Activated CD8-positive, alpha-beta T cell treated with anti-CD3 and anti-CD28 coated beads for 36 hours (primary cell): ENCODE results near the gene MZT1. TPM values are rescaled to one million over a fixed set of nuclear protein-coding genes. Genes with fewer than 3 reads are reported as not detected.

ENCODE experiments used
- ATAC-seq: fragments of 200-7000 bp; cut with Tn5 transposase; one replicate; pipeline ENCODE4 v1.10.0; 2021; ENCODE audit warnings: mild to moderate bottlenecking, moderate library complexity
- CTCF ChIA-PET: fragments of 350-600 bp; sonication (Branson Sonifier 250); formaldehyde crosslinking; loops from one replicate; lab custom pipeline; 2021; ENCODE audit warnings: antibody characterized with exemption; lab: Charles Lee
- POLR2A ChIA-PET: fragments of 350-600 bp; sonication (Branson Sonifier 250); formaldehyde crosslinking; loops from one replicate; lab custom pipeline; 2021; ENCODE audit warnings: antibody characterized with exemption; lab: Charles Lee
- DNase-seq: peaks from one replicate; pipeline ENCODE4 v3.0.0-alpha.2; 2020
- H3K27ac Mint-ChIP-seq: one replicate; pipeline ENCODE4 v1.8.0; 2021; ENCODE audit warnings: mild to moderate bottlenecking, mixed read lengths
- H3K27me3 Mint-ChIP-seq: one replicate; pipeline ENCODE4 v1.8.0; 2021; ENCODE audit warnings: mixed read lengths
- H3K36me3 Mint-ChIP-seq: one replicate; pipeline ENCODE4 v1.8.0; 2021; ENCODE audit warnings: low read depth, mixed read lengths
- H3K4me1 Mint-ChIP-seq: one replicate; pipeline ENCODE4 v1.8.0; 2021; ENCODE audit warnings: low read depth, mixed read lengths
- H3K4me3 Mint-ChIP-seq: one replicate; pipeline ENCODE4 v1.8.0; 2021; ENCODE audit warnings: mild to moderate bottlenecking, moderate library complexity, mixed read lengths
- H3K9me3 Mint-ChIP-seq: one replicate; pipeline ENCODE4 v1.8.0; 2021; ENCODE audit warnings: mixed read lengths
- CTCF ChIP-seq: fragments of 200-600 bp; IDR thresholded peaks from one replicate; pipeline ENCODE4 v1.8.0; 2022; ENCODE audit warnings: antibody characterized with exemption, mild to moderate bottlenecking
- intact Hi-C: fragments of 100-400 bp; cut with micrococcal nuclease; formaldehyde crosslinking; loops from one replicate; pipeline ENCODE4 v1.10.0; 2022
- total RNA-seq, 2 experiments: library from RNA; stranded (reverse); gene quantifications; one replicate each; pipeline ENCODE4 v1.2.3, GENCODE V29; 2021

The MZT1 gene
- total RNA-seq, 2 experiments from 2014 or later = 31.1 to 34.5 TPM

DNA sequence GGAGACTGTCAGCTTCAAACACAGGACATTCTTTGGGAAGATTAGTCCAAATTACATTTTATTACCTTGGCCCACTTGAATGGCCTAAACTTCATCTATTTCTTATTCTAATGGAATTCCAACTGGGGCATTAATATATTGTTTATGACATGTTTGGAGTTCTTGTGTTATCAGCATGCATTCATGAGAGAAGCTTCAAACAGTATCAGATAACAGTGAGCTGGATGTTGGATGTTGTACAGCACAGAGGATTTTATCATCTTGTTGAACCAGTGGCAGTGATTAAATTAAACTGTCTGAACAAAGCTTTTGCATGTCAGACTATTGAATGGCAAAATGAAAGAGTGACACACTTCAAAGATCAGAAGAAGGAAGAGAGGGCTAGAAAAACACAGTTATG, 50.0 kb downstream of the MZT1 start:
- Mint-ChIP-seq H3K36me3 (no peaks in the 10 kb centered on the region), H3K27ac (no peak overlapping the region), H3K4me1 (no peaks in the 10 kb centered on the region), H3K4me3 (no peak overlapping the region), H3K27me3 (peaks cover 1% of the 10 kb centered on the region), H3K9me3 (no peaks in the 10 kb centered on the region)
- CTCF ChIA-PET = no interaction called here
- ATAC-seq (no peak), DNase-seq (no peak)
- TF ChIP-seq CTCF = no peak
- intact Hi-C loops = no loop called here
- POLR2A ChIA-PET = no interaction called here

DNA sequence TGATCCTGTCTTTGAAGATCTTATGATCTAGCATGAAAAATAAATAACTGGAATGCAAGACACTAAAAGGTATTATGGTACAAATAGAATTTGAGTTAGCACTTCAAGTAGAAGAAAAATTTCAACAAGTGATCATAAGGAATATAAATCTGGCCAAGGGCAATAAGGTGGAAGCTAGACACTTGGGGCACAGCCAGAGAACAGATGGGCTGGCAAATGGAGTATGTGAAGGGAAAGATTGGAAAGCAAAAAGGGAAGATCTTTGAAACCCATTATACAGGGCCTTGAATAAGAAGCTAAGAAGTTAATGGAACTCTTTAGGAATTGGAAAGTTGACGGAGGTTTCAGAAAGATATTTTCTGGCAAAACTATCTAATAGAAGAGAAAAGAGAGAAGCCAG, 61.0 kb downstream of the MZT1 start:
- ATAC-seq (no peak), DNase-seq (no peak)
- Mint-ChIP-seq H3K27me3 (peaks cover 8% of the 10 kb centered on the region), H3K4me3 (no peak overlapping the region), H3K27ac (no peak overlapping the region), H3K9me3 (peaks cover 1% of the 10 kb centered on the region), H3K4me1 (no peaks in the 10 kb centered on the region), H3K36me3 (no peaks in the 10 kb centered on the region)
- no peak for TF ChIP-seq CTCF
- POLR2A ChIA-PET = interaction anchor here (0.8 kb wide), 1 partner anchor 12 kb away, joined by 3 read pairs; no protein-coding TSS in a partner anchor
- intact Hi-C loops = no loop called here
- CTCF ChIA-PET = no interaction called here

DNA sequence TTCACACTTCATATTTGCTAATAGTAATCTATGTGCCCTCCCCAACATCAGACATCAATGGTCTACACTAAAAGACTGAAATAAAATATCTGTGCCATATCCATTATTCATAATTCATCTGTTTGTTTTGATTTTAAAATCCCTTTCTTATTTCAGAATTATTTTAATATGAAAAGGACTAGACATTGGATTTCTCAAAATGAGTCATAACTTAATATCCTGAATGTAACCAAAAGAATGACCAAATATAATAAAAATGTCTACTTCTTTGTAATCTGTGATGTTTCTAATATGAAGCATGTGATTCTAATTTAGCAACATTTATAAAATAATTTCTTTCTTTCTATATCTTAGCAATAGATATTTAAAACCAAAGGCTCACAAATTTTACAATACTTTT, 64.9 kb downstream of the MZT1 start:
- ChIA-PET CTCF (no interaction called here), POLR2A (no interaction called here)
- TF ChIP-seq CTCF = no peak
- no peaks in the 10 kb centered on the region for H3K4me1 Mint-ChIP-seq
- ATAC-seq (no peak), DNase-seq (no peak)
- peaks cover 19% of the 10 kb centered on the region for H3K27me3 Mint-ChIP-seq
- H3K9me3 Mint-ChIP-seq = no peaks in the 10 kb centered on the region
- intact Hi-C loops = no loop called here
- no peak overlapping the region for H3K4me3 Mint-ChIP-seq
- no peak overlapping the region for H3K27ac Mint-ChIP-seq
- no peaks in the 10 kb centered on the region for H3K36me3 Mint-ChIP-seq

Other genes starting within 250 kb of the MZT1 start
- gene BORA, start 294 bp upstream of the MZT1 start, total RNA-seq = 10 to 100 TPM; 16.8 to 17.5 TPM
- 10 to 100 TPM; 51.6 to 52.0 TPM for gene DIS3, start 54.3 kb upstream of the MZT1 start, total RNA-seq
- gene PIBF1, start 54.5 kb upstream of the MZT1 start, total RNA-seq = 10 to 100 TPM; 26.2 to 29.7 TPM